Measurements from ENCODE around the gene ISYNA1.

Gene ISYNA1

GRCh38 chr19:18444513-18444912 is 6.6 kb upstream of the ISYNA1 start:
- no peak overlapping the region for H3K23ac ChIP-seq (ENCODE audit: low read length)
- H3K27ac ChIP-seq (ENCODE audit: low read depth, low read length) = no peak overlapping the region
- no peak for DNase-seq
- no peak overlapping the region for H3K4ac ChIP-seq (ENCODE audit: low read depth, low read length)
- H3K4me3 ChIP-seq (ENCODE audit: low read length) = no peak overlapping the region
- no CpG with 5 or more reads among the region's 19 CpGs for WGBS (ENCODE audit: extremely low coverage, insufficient coverage, low lambda C conversion rate)
- H3K56ac ChIP-seq (ENCODE audit: low read length) = no peak overlapping the region
- no peak overlapping the region for H4K5ac ChIP-seq (ENCODE audit: low read length)
- no peaks in the 10 kb centered on the region for H3K4me1 ChIP-seq (ENCODE audit: control insufficient read depth, low read depth, low read length)
- no peak overlapping the region for H2BK120ac ChIP-seq (ENCODE audit: low read depth, low read length)
- no peak overlapping the region for H2BK15ac ChIP-seq (replicated peaks; ENCODE audit: low read depth)
- no peak overlapping the region for H3K9ac ChIP-seq (ENCODE audit: low read length)
- no peak overlapping the region for H2BK5ac ChIP-seq (ENCODE audit: low read length)
- no peaks in the 10 kb centered on the region for H3K27me3 ChIP-seq (ENCODE audit: insufficient read depth, low read length, poor library complexity)
- H3K79me2 ChIP-seq (ENCODE audit: control insufficient read depth, insufficient read depth, low read length) = no peaks in the 10 kb centered on the region
- no peak overlapping the region for H3K18ac ChIP-seq (ENCODE audit: low read length)
- H3K79me1 ChIP-seq (ENCODE audit: low read length) = no peaks in the 10 kb centered on the region
- no peak overlapping the region for H4K8ac ChIP-seq (ENCODE audit: low read depth, low read length)
- H3K4me2 ChIP-seq (ENCODE audit: low read length) = no peak overlapping the region
- H2AK5ac ChIP-seq (ENCODE audit: low read length) = no peak overlapping the region
- H3K36me3 ChIP-seq (ENCODE audit: control insufficient read depth, insufficient read depth, low read length) = no peaks in the 10 kb centered on the region

GRCh38 chr19:18443831-18444230 is 5.9 kb upstream of the ISYNA1 start:
- Histone ChIP-seq H3K18ac (ENCODE audit: low read length) (no peak overlapping the region), H3K36me3 (ENCODE audit: control insufficient read depth, insufficient read depth, low read length) (no peaks in the 10 kb centered on the region), H3K9ac (ENCODE audit: low read length) (no peak overlapping the region), H4K5ac (ENCODE audit: low read length) (no peak overlapping the region), H3K4me2 (ENCODE audit: low read length) (no peak overlapping the region), H2BK15ac (replicated peaks; ENCODE audit: low read depth) (no peak overlapping the region), H3K4me1 (ENCODE audit: control insufficient read depth, low read depth, low read length) (peaks cover 5% of the 10 kb centered on the region), H2BK120ac (ENCODE audit: low read depth, low read length) (no peak overlapping the region), H3K79me2 (ENCODE audit: control insufficient read depth, insufficient read depth, low read length) (no peaks in the 10 kb centered on the region), H3K27me3 (ENCODE audit: insufficient read depth, low read length, poor library complexity) (no peaks in the 10 kb centered on the region), H4K8ac (ENCODE audit: low read depth, low read length) (no peak overlapping the region), H3K79me1 (ENCODE audit: low read length) (no peaks in the 10 kb centered on the region), H3K4ac (ENCODE audit: low read depth, low read length) (no peak overlapping the region), H2AK5ac (ENCODE audit: low read length) (no peak overlapping the region), H2BK5ac (ENCODE audit: low read length) (no peak overlapping the region), H3K27ac (ENCODE audit: low read depth, low read length) (no peak overlapping the region), H3K4me3 (ENCODE audit: low read length) (no peak overlapping the region), H3K56ac (ENCODE audit: low read length) (no peak overlapping the region), H3K23ac (ENCODE audit: low read length) (no peak overlapping the region)
- DNase-seq = no peak
- WGBS (ENCODE audit: extremely low coverage, insufficient coverage, low lambda C conversion rate) = no CpG with 5 or more reads among the region's 11 CpGs

GRCh38 chr19:18443406-18443805 is 5.5 kb upstream of the ISYNA1 start:
- no peak overlapping the region for H2BK15ac ChIP-seq (replicated peaks; ENCODE audit: low read depth)
- no peak overlapping the region for H3K9ac ChIP-seq (ENCODE audit: low read length)
- no peak overlapping the region for H3K18ac ChIP-seq (ENCODE audit: low read length)
- no peak overlapping the region for H4K5ac ChIP-seq (ENCODE audit: low read length)
- H3K4me1 ChIP-seq (ENCODE audit: control insufficient read depth, low read depth, low read length) = peaks cover 7% of the 10 kb centered on the region
- no CpG with 5 or more reads among the region's 6 CpGs for WGBS (ENCODE audit: extremely low coverage, insufficient coverage, low lambda C conversion rate)
- H2BK5ac ChIP-seq (ENCODE audit: low read length) = no peak overlapping the region
- no peaks in the 10 kb centered on the region for H3K27me3 ChIP-seq (ENCODE audit: insufficient read depth, low read length, poor library complexity)
- no peaks in the 10 kb centered on the region for H3K36me3 ChIP-seq (ENCODE audit: control insufficient read depth, insufficient read depth, low read length)
- no peak overlapping the region for H3K56ac ChIP-seq (ENCODE audit: low read length)
- H3K4me2 ChIP-seq (ENCODE audit: low read length) = no peak overlapping the region
- no peaks in the 10 kb centered on the region for H3K79me1 ChIP-seq (ENCODE audit: low read length)
- H3K27ac ChIP-seq (ENCODE audit: low read depth, low read length) = no peak overlapping the region
- H4K8ac ChIP-seq (ENCODE audit: low read depth, low read length) = no peak overlapping the region
- no peak overlapping the region for H3K4me3 ChIP-seq (ENCODE audit: low read length)
- H2AK5ac ChIP-seq (ENCODE audit: low read length) = no peak overlapping the region
- no peaks in the 10 kb centered on the region for H3K79me2 ChIP-seq (ENCODE audit: control insufficient read depth, insufficient read depth, low read length)
- no peak overlapping the region for H3K4ac ChIP-seq (ENCODE audit: low read depth, low read length)
- no peak overlapping the region for H3K23ac ChIP-seq (ENCODE audit: low read length)
- no peak for DNase-seq
- no peak overlapping the region for H2BK120ac ChIP-seq (ENCODE audit: low read depth, low read length)

GRCh38 chr19:18442941-18443340 is 5.0 kb upstream of the ISYNA1 start:
- WGBS (ENCODE audit: extremely low coverage, insufficient coverage, low lambda C conversion rate) = no CpG with 5 or more reads among the region's 12 CpGs

GRCh38 chr19:18441804-18442788 is 4.2 kb upstream of the ISYNA1 start:
- DNase-seq = no peak
- H2BK120ac ChIP-seq (ENCODE audit: low read depth, low read length) = no peak overlapping the region
- H3K27ac ChIP-seq (ENCODE audit: low read depth, low read length) = no peak overlapping the region
- H2AK5ac ChIP-seq (ENCODE audit: low read length) = no peak overlapping the region
- H2BK5ac ChIP-seq (ENCODE audit: low read length) = no peak overlapping the region
- no peak overlapping the region for H3K4ac ChIP-seq (ENCODE audit: low read depth, low read length)
- H3K9ac ChIP-seq (ENCODE audit: low read length) = no peak overlapping the region
- 100% methylated on average over 2 of the region's 5 CpGs for WGBS (ENCODE audit: extremely low coverage, insufficient coverage, low lambda C conversion rate)
- H3K36me3 ChIP-seq (ENCODE audit: control insufficient read depth, insufficient read depth, low read length) = no peaks in the 10 kb centered on the region
- H3K27me3 ChIP-seq (ENCODE audit: insufficient read depth, low read length, poor library complexity) = no peaks in the 10 kb centered on the region
- H3K4me2 ChIP-seq (ENCODE audit: low read length) = no peak overlapping the region
- H3K4me1 ChIP-seq (ENCODE audit: control insufficient read depth, low read depth, low read length) = peaks cover 10% of the 10 kb centered on the region
- no peak overlapping the region for H2BK15ac ChIP-seq (replicated peaks; ENCODE audit: low read depth)
- no peak overlapping the region for H3K23ac ChIP-seq (ENCODE audit: low read length)
- H4K8ac ChIP-seq (ENCODE audit: low read depth, low read length) = no peak overlapping the region
- no peak overlapping the region for H3K56ac ChIP-seq (ENCODE audit: low read length)
- no peak overlapping the region for H4K5ac ChIP-seq (ENCODE audit: low read length)
- no peak overlapping the region for H3K4me3 ChIP-seq (ENCODE audit: low read length)
- no peaks in the 10 kb centered on the region for H3K79me1 ChIP-seq (ENCODE audit: low read length)
- no peak overlapping the region for H3K18ac ChIP-seq (ENCODE audit: low read length)
- no peaks in the 10 kb centered on the region for H3K79me2 ChIP-seq (ENCODE audit: control insufficient read depth, insufficient read depth, low read length)

More at GRCh38 chr19:18442941-18443340, 5.0 kb upstream of the ISYNA1 start:
- Histone ChIP-seq H2BK15ac (replicated peaks; ENCODE audit: low read depth) (no peak overlapping the region), H2AK5ac (ENCODE audit: low read length) (no peak overlapping the region), H3K18ac (ENCODE audit: low read length) (no peak overlapping the region), H2BK5ac (ENCODE audit: low read length) (no peak overlapping the region), H3K79me1 (ENCODE audit: low read length) (no peaks in the 10 kb centered on the region), H3K4ac (ENCODE audit: low read depth, low read length) (no peak overlapping the region), H3K56ac (ENCODE audit: low read length) (no peak overlapping the region), H4K5ac (ENCODE audit: low read length) (no peak overlapping the region), H3K79me2 (ENCODE audit: control insufficient read depth, insufficient read depth, low read length) (no peaks in the 10 kb centered on the region), H3K9ac (ENCODE audit: low read length) (no peak overlapping the region), H3K27me3 (ENCODE audit: insufficient read depth, low read length, poor library complexity) (no peaks in the 10 kb centered on the region), H3K4me3 (ENCODE audit: low read length) (no peak overlapping the region), H3K23ac (ENCODE audit: low read length) (no peak overlapping the region), H2BK120ac (ENCODE audit: low read depth, low read length) (no peak overlapping the region), H3K4me2 (ENCODE audit: low read length) (no peak overlapping the region), H3K36me3 (ENCODE audit: control insufficient read depth, insufficient read depth, low read length) (no peaks in the 10 kb centered on the region), H3K4me1 (ENCODE audit: control insufficient read depth, low read depth, low read length) (peaks cover 10% of the 10 kb centered on the region), H3K27ac (ENCODE audit: low read depth, low read length) (no peak overlapping the region), H4K8ac (ENCODE audit: low read depth, low read length) (no peak overlapping the region)
- DNase-seq = no peak
